BLaER1 (cell line): ENCODE results near the gene CT55.
"Not testable (repeated sequence)": the region's sequence is repeated elsewhere in the genome, so short reads cannot be mapped to it uniquely, and the experiment has no call there.

Source experiments
- H3K27ac ChIP-seq: shearing (Covaris generic); formaldehyde crosslinking; 2 replicates; pipeline ENCODE4 v1.8.1; 2022
- H3K27me3 ChIP-seq: shearing (Covaris generic); formaldehyde crosslinking; 2 replicates; pipeline ENCODE4 v1.8.1; 2022
- H3K36me3 ChIP-seq: shearing (Covaris generic); formaldehyde crosslinking; 2 replicates; pipeline ENCODE4 v1.8.1; 2022
- H3K4me1 ChIP-seq: shearing (Covaris generic); formaldehyde crosslinking; 2 replicates; pipeline ENCODE4 v1.8.1; 2022
- H3K4me2 ChIP-seq: shearing (Covaris generic); formaldehyde crosslinking; 2 replicates; pipeline ENCODE4 v1.8.1; 2022
- H3K4me3 ChIP-seq: shearing (Covaris generic); formaldehyde crosslinking; 2 replicates; pipeline ENCODE4 v1.8.1; 2022
- H3K9ac ChIP-seq: shearing (Covaris generic); formaldehyde crosslinking; 2 replicates; pipeline ENCODE4 v1.8.1; 2022
- H3K9me3 ChIP-seq: shearing (Covaris generic); formaldehyde crosslinking; 2 replicates; pipeline ENCODE4 v1.8.1; 2022
- H4K20me1 ChIP-seq: shearing (Covaris generic); formaldehyde crosslinking; 2 replicates; pipeline ENCODE4 v1.8.1; 2022
- Cebpa-rat ChIP-seq: shearing (Covaris generic); IDR thresholded peaks from 2 replicates; pipeline ENCODE4 v1.8.1; 2022

Gene CT55

GRCh38 chrX:135168486-135168885 lies 2.7 kb downstream of the CT55 start:
- Histone ChIP-seq H3K9ac (no peak overlapping the region), H4K20me1 (no peaks in the 10 kb centered on the region), H3K27ac (no peak overlapping the region), H3K36me3 (no peaks in the 10 kb centered on the region), H3K4me3 (no peak overlapping the region), H3K9me3 (no peaks in the 10 kb centered on the region), H3K27me3 (peaks cover 73% of the 10 kb centered on the region), H3K4me2 (no peak overlapping the region), H3K4me1 (no peaks in the 10 kb centered on the region)
- no peak for TF ChIP-seq Cebpa-rat

- H3K27me3 ChIP-seq, result peaks cover 18% of the 10 kb centered on the region
- H3K9ac ChIP-seq, H3K4me2 ChIP-seq, H3K9me3 ChIP-seq, H3K36me3 ChIP-seq, H3K27ac ChIP-seq, H3K4me1 ChIP-seq, H4K20me1 ChIP-seq, H3K4me3 ChIP-seq: not testable (repeated sequence)
Measured at GRCh38 chrX:135154688-135155087, 16.5 kb downstream of the CT55 start.

GRCh38 chrX:135126145-135126544 lies 45.1 kb downstream of the CT55 start:
- not testable (repeated sequence) for H3K36me3 ChIP-seq, H3K4me3 ChIP-seq, H3K9me3 ChIP-seq, H3K9ac ChIP-seq, H3K4me1 ChIP-seq, H3K4me2 ChIP-seq, H3K27me3 ChIP-seq, H4K20me1 ChIP-seq, H3K27ac ChIP-seq

- not testable (repeated sequence) for H3K9ac ChIP-seq, H3K4me3 ChIP-seq, H3K4me1 ChIP-seq, H4K20me1 ChIP-seq, H3K36me3 ChIP-seq, H3K4me2 ChIP-seq, H3K27ac ChIP-seq, H3K9me3 ChIP-seq, H3K27me3 ChIP-seq
Measured at GRCh38 chrX:135120056-135120576, 51.1 kb downstream of the CT55 start, which contains the start of gene ETDB. Gene ETDB, minus strand, starts transcription at chrX:135120526. Its CDS starts 1,265 bp downstream, at chrX:135119261.

GRCh38 chrX:135116064-135116463 lies 55.1 kb downstream of the CT55 start:
- H3K27me3 ChIP-seq, H3K4me3 ChIP-seq, H3K9ac ChIP-seq, H3K4me1 ChIP-seq, H3K36me3 ChIP-seq, H3K4me2 ChIP-seq, H4K20me1 ChIP-seq, H3K27ac ChIP-seq, H3K9me3 ChIP-seq: not testable (repeated sequence)

GRCh38 chrX:135114392-135114791 lies 56.8 kb downstream of the CT55 start:
- no peak overlapping the region for H3K4me3 ChIP-seq
- H3K4me1 ChIP-seq, result no peaks in the 10 kb centered on the region
- H3K27me3 ChIP-seq, result peaks cover 10% of the 10 kb centered on the region; the same call in 1 of the 2 replicates
- no peak overlapping the region for H3K4me2 ChIP-seq
- no peaks in the 10 kb centered on the region for H3K36me3 ChIP-seq
- no peaks in the 10 kb centered on the region for H4K20me1 ChIP-seq
- no peak overlapping the region for H3K9ac ChIP-seq
- H3K27ac ChIP-seq, result no peak overlapping the region
- TF ChIP-seq Cebpa-rat, result no peak
- no peaks in the 10 kb centered on the region for H3K9me3 ChIP-seq

- Histone ChIP-seq H4K20me1 (no peaks in the 10 kb centered on the region), H3K9ac (no peak overlapping the region), H3K27me3 (peaks cover 20% of the 10 kb centered on the region; the same call in 1 of the 2 replicates), H3K9me3 (no peaks in the 10 kb centered on the region), H3K4me3 (no peak overlapping the region), H3K4me1 (no peaks in the 10 kb centered on the region), H3K27ac (no peak overlapping the region), H3K36me3 (no peaks in the 10 kb centered on the region), H3K4me2 (no peak overlapping the region)
- TF ChIP-seq Cebpa-rat, result no peak
Measured at GRCh38 chrX:135112743-135113142, 58.5 kb downstream of the CT55 start.

- no peaks in the 10 kb centered on the region for H3K36me3 ChIP-seq
- no peaks in the 10 kb centered on the region for H4K20me1 ChIP-seq
- H3K9me3 ChIP-seq, result no peaks in the 10 kb centered on the region
- H3K27me3 ChIP-seq, result peaks cover 20% of the 10 kb centered on the region; the same call in 1 of the 2 replicates
- H3K4me1 ChIP-seq, result no peaks in the 10 kb centered on the region
- no peak overlapping the region for H3K9ac ChIP-seq
- no peak overlapping the region for H3K4me3 ChIP-seq
- H3K27ac ChIP-seq, result no peak overlapping the region
- TF ChIP-seq Cebpa-rat, result no peak
- no peak overlapping the region for H3K4me2 ChIP-seq
Measured at GRCh38 chrX:135112096-135112729, 59.0 kb downstream of the CT55 start.

- H3K4me3 ChIP-seq, result no peak overlapping the region
- H3K27me3 ChIP-seq, result peaks cover 31% of the 10 kb centered on the region
- H4K20me1 ChIP-seq, result no peaks in the 10 kb centered on the region
- no peaks in the 10 kb centered on the region for H3K9me3 ChIP-seq
- H3K4me2 ChIP-seq, result no peak overlapping the region
- H3K9ac ChIP-seq, result no peak overlapping the region
- TF ChIP-seq Cebpa-rat, result no peak
- no peak overlapping the region for H3K27ac ChIP-seq
- H3K4me1 ChIP-seq, result no peaks in the 10 kb centered on the region
- no peaks in the 10 kb centered on the region for H3K36me3 ChIP-seq
Measured at GRCh38 chrX:135109554-135109953, 61.6 kb downstream of the CT55 start.
